DOHH2 (cell line): ENCODE data around the gene IRF4.

Experiments
- H3F3A ChIP-seq: fragments of 200-600 bp; sonication (generic), shearing (Covaris generic); 2 replicates; pipeline ENCODE4 v1.6.0; 2016; ENCODE audit warnings: antibody characterized with exemption, mild to moderate bottlenecking; ENCODE audit not compliant: control insufficient read depth, insufficient read depth
- H3K27ac ChIP-seq: fragments of 200-600 bp; sonication (generic); 2 replicates; pipeline ENCODE4 v1.5.1; 2014; ENCODE audit warnings: low read depth, mild to moderate bottlenecking, low read length, moderate library complexity
- H3K27me3 ChIP-seq: fragments of 200-600 bp; sonication (generic); 2 replicates; pipeline ENCODE4 v1.6.1; 2014; ENCODE audit warnings: mild to moderate bottlenecking, low read length, mixed read lengths; ENCODE audit not compliant: control insufficient read depth
- H3K36me3 ChIP-seq: fragments of 200-600 bp; sonication (generic); 2 replicates; pipeline ENCODE4 v1.6.1; 2014; ENCODE audit warnings: mild to moderate bottlenecking, low read length, moderate library complexity, mixed read lengths; ENCODE audit not compliant: control insufficient read depth
- H3K4me1 ChIP-seq: fragments of 200-600 bp; sonication (generic); 2 replicates; pipeline ENCODE4 v1.6.1; 2014; ENCODE audit warnings: mild to moderate bottlenecking, low read length, mixed read lengths; ENCODE audit not compliant: control insufficient read depth
- H3K4me2 ChIP-seq: fragments of 200-600 bp; sonication (generic); 2 replicates; pipeline ENCODE4 v1.6.0; 2014; ENCODE audit warnings: mild to moderate bottlenecking, low read length, moderate library complexity
- H3K4me3 ChIP-seq: fragments of 200-600 bp; sonication (generic); 2 replicates; pipeline ENCODE4 v1.5.1; 2014; ENCODE audit warnings: mild to moderate bottlenecking, low read length, mixed read lengths
- H3K79me2 ChIP-seq: fragments of 200-600 bp; sonication (generic); 2 replicates; pipeline ENCODE4 v1.6.1; 2014; ENCODE audit warnings: mild to moderate bottlenecking, low read length, mixed read lengths; ENCODE audit not compliant: control insufficient read depth
- H3K9me2 ChIP-seq: fragments of 200-600 bp; sonication (generic); replicated peaks from 2 replicates; pipeline ENCODE4 v1.6.1; 2014; ENCODE audit warnings: mild to moderate bottlenecking, low read length, mixed read lengths; ENCODE audit not compliant: control insufficient read depth
- H3K9me3 ChIP-seq: fragments of 200-600 bp; sonication (generic); 2 replicates; pipeline ENCODE4 v1.6.1; 2014; ENCODE audit warnings: antibody characterized with exemption, low read length, mixed read lengths; ENCODE audit not compliant: control insufficient read depth, insufficient read depth
- H4K20me1 ChIP-seq: fragments of 200-600 bp; sonication (generic); 2 replicates; pipeline ENCODE4 v1.6.0; 2014; ENCODE audit warnings: low read depth, mild to moderate bottlenecking, antibody characterized with exemption, low read length, moderate library complexity; ENCODE audit not compliant: control insufficient read depth, insufficient read depth
- EZH2phosphoT487 ChIP-seq: fragments of 200-600 bp; sonication (generic); IDR thresholded peaks from 2 replicates; pipeline ENCODE4 v1.6.1; 2017; ENCODE audit warnings: borderline replicate concordance, mild to moderate bottlenecking, antibody characterized with exemption, low read length, moderate library complexity, mixed read lengths
- TF ChIP-seq, protein P1 (sequence below): fragments of 200-600 bp; sonication (generic); IDR thresholded peaks from one replicate; pipeline ENCODE4 v1.5.1; 2014; ENCODE audit warnings: antibody characterized with exemption, mild to moderate bottlenecking, low read depth, low read length; ENCODE audit not compliant: poor library complexity, severe bottlenecking

IRF4 gene

GRCh38 chr6:409370-409972 is 17.9 kb downstream of the IRF4 start:
- Histone ChIP-seq H3K27ac (no peak overlapping the region), H3K79me2 (no peaks in the 10 kb centered on the region), H3F3A (no peaks in the 10 kb centered on the region), H3K9me3 (no peaks in the 10 kb centered on the region), H3K27me3 (peaks cover 30% of the 10 kb centered on the region), H3K4me1 (peaks cover 11% of the 10 kb centered on the region), H3K4me3 (no peak overlapping the region), H3K36me3 (no peaks in the 10 kb centered on the region), H3K9me2 (no peaks in the 10 kb centered on the region), H3K4me2 (no peak overlapping the region), H4K20me1 (no peaks in the 10 kb centered on the region)
- no peak for TF ChIP-seq EZH2phosphoT487
- TF ChIP-seq, protein P1, sequence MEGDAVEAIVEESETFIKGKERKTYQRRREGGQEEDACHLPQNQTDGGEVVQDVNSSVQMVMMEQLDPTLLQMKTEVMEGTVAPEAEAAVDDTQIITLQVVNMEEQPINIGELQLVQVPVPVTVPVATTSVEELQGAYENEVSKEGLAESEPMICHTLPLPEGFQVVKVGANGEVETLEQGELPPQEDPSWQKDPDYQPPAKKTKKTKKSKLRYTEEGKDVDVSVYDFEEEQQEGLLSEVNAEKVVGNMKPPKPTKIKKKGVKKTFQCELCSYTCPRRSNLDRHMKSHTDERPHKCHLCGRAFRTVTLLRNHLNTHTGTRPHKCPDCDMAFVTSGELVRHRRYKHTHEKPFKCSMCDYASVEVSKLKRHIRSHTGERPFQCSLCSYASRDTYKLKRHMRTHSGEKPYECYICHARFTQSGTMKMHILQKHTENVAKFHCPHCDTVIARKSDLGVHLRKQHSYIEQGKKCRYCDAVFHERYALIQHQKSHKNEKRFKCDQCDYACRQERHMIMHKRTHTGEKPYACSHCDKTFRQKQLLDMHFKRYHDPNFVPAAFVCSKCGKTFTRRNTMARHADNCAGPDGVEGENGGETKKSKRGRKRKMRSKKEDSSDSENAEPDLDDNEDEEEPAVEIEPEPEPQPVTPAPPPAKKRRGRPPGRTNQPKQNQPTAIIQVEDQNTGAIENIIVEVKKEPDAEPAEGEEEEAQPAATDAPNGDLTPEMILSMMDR, result no peak

GRCh38 chr6:410555-411395 is 19.2 kb downstream of the IRF4 start:
- no peaks in the 10 kb centered on the region for H3K36me3 ChIP-seq
- H3K4me2 ChIP-seq, result no peak overlapping the region
- no peaks in the 10 kb centered on the region for H4K20me1 ChIP-seq
- no peaks in the 10 kb centered on the region for H3K9me2 ChIP-seq
- H3K27ac ChIP-seq, result no peak overlapping the region
- H3K4me3 ChIP-seq, result no peak overlapping the region
- 0 out of 2 replicates have a peak, but pooled peaks cover 4% of the 10 kb centered on the region for H3K4me1 ChIP-seq
- TF ChIP-seq, protein P1, result no peak
- no peak for TF ChIP-seq EZH2phosphoT487
- no peaks in the 10 kb centered on the region for H3K9me3 ChIP-seq
- peaks cover 30% of the 10 kb centered on the region for H3K27me3 ChIP-seq
- no peaks in the 10 kb centered on the region for H3F3A ChIP-seq
- no peaks in the 10 kb centered on the region for H3K79me2 ChIP-seq

- Histone ChIP-seq H3K36me3 (no peaks in the 10 kb centered on the region), H4K20me1 (no peaks in the 10 kb centered on the region), H3F3A (no peaks in the 10 kb centered on the region), H3K4me3 (no peak overlapping the region), H3K27me3 (peaks cover 30% of the 10 kb centered on the region), H3K27ac (no peak overlapping the region), H3K9me2 (no peaks in the 10 kb centered on the region), H3K9me3 (no peaks in the 10 kb centered on the region), H3K79me2 (no peaks in the 10 kb centered on the region), H3K4me2 (no peak overlapping the region), H3K4me1 (0 out of 2 replicates have a peak, but pooled peaks cover 4% of the 10 kb centered on the region)
- TF ChIP-seq, protein P1, result no peak
- TF ChIP-seq EZH2phosphoT487, result no peak
Measured at GRCh38 chr6:411402-412145, 20.0 kb downstream of the IRF4 start.
